NK-92 treated with Interleukin-12 subunit alpha and Interleukin-12 subunit beta, amount 100 ng/mL, for 24 hours (cell line): ENCODE results near the gene TEKT1.
A peak's percentile ranks its signal among the peaks of the same experiment; 100 is the strongest.
"Not testable (repeated sequence)": the region's sequence is repeated elsewhere in the genome, so short reads cannot be mapped to it uniquely, and the experiment has no call there.

Source experiments
- DNase-seq: peaks from one replicate; lab custom pipeline; 2025; lab: John Stamatoyannopoulos, UW

The TEKT1 gene

DNA sequence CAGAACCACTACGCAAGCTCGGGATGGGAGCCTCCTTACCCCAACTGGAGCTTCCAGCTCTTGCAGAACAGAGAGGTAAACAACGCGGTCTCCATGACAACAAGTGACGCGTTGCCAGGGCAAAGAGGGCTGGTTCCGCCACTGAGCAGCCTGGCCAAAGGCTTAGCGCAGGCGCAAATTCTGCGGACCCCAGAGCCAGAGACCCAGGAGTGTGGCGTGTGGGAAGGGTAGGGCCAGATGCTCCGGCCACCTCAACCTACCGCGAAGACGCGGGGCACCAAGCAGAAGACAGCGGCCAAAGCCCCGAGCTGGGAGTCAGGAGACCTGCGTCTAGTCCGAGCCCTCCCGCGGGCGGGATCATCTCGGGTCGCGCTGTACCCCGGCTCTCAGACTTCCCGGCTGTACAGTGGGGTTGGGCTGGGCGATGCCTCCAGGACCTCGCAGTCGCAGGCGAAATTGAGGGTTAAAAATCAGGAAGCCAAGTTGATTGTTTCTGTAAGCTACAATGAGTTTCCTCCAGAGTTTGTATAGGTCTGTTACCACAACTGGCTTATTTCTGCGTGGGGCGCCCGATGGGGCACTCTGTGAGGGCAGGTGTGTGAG lies at the start of gene TEKT1:
Gene TEKT1, minus strand, starts transcription at position 69 of the 603 bp plus-strand sequence. CDS start 1,353 bp downstream, outside the sequence.
- DNase-seq: no peak

GRCh38 chr17:6879221-6879975 lies 47.9 kb upstream of the TEKT1 start:
- not testable (repeated sequence) for DNase-seq

GRCh38 chr17:6875276-6875675 lies 43.7 kb upstream of the TEKT1 start:
- DNase-seq: not testable (repeated sequence)

GRCh38 chr17:6872936-6873335 lies 41.4 kb upstream of the TEKT1 start:
- DNase-seq: no peak

DNA sequence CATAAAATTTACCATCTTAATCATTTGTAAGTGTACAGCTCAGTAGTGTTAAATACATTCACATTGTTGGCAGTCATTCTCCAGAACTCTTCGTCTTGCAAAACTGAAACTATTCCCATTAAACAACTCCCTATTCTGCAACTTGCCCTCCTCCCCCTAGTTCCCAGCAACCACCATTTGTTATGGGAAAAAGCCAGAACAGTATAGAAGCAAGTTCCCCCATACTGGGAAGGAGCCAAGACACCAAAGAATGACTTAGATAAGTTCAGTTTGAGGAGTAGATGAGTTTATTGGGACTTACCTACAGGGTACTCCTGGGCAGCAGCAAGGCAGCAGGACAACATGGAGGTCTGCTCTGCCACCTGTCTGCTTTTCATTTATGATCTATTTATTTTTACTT lies 39.3 kb upstream of the TEKT1 start:
- DNase-seq: no peak

DNA sequence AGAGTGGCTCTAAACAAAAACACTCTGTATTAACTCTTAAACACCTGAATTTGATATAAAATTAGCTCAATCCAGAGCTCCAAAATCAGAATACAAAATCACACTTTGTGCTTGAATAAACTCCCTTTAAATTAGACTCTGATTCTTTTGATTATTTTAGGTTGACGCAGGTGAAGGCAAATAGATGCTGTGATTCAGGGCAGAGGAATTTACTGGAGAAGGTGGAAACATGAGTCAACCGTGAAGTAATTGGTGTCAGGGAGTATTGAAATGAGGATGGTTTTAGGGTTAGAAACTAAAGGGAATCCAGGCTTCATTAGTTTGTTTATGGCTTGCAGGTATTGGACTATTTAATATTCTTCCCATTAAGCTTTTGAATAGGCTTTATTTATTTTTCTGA lies 37.1 kb upstream of the TEKT1 start:
- no peak for DNase-seq

- DNase-seq: no peak
These were observed 36.3 kb upstream of the TEKT1 start for GRCh38 chr17:6867849-6868248.

- peak; percentile 2 for DNase-seq
These were observed 31.3 kb upstream of the TEKT1 start for GRCh38 chr17:6862825-6863224.

- no peak for DNase-seq
These were observed 30.6 kb upstream of the TEKT1 start for GRCh38 chr17:6862122-6862521.

GRCh38 chr17:6857904-6858303 lies 26.4 kb upstream of the TEKT1 start:
- DNase-seq: no peak

DNA sequence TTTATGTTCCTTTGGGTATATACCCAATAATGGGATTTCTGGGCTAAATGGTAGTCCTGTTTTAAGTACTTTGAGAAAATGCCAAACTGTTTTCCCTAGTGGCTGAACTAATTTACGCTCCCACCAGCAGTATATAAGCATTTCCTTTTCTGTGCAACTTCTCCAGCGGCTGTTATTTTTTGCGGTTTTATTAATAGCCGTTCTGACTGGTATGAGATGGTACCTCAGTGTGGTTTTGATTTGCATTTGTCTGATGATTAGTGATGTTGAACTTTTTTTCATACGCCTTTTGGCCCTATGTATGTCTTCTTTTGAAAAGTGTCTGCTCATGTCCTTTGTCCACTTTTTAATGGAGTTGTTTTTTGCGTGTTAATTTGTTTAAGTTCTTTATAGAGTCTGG lies 25.8 kb upstream of the TEKT1 start:
- DNase-seq: no peak

GRCh38 chr17:6856051-6856450 lies 24.5 kb upstream of the TEKT1 start:
- DNase-seq: no peak

GRCh38 chr17:6853764-6854442 lies 22.4 kb upstream of the TEKT1 start:
- no peak for DNase-seq

- not testable (repeated sequence) for DNase-seq
These were observed 17.1 kb upstream of the TEKT1 start for GRCh38 chr17:6848545-6849179.

DNA sequence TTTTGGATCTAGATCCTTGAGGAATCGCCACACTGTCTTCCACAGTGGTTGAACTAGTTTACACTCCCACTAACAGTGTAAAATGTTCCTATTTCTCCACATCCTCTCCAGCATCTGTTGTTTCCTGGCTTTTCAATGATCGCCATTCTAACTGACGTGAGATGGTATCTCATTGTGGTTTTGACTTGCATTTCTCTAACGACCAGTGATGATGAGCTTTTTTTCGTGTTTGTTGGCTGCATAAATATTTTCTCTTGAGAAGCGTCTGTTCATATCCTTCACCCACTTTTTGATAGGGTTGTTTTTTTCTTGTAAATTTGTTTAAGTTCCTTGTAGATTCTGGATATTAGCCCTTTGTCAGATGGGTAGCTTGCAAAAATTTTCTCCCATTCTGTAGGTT lies 14.6 kb upstream of the TEKT1 start:
- not testable (repeated sequence) for DNase-seq

- not testable (repeated sequence) for DNase-seq
These were observed 12.9 kb upstream of the TEKT1 start for GRCh38 chr17:6844406-6844805.

GRCh38 chr17:6843241-6843880 lies 11.8 kb upstream of the TEKT1 start:
- DNase-seq: no peak

DNA sequence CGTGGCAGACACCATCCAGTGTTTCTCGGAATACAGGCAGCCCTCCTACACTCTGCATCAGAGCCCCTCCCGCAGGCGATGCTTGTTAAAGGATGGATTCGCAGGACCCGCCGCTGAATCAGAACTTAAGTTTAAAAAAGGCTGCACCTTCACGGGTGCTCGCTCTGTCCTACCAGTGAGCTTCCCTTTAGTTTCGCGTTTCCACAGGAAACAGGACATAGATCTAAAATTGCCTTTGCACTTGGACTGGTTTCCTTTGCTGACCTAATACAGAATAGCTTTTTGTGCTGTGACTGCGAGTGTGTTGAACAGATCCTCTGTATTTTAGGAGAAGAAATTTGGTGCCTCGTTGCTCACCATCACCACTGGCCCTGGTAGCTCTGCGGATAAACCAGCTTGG lies 10.2 kb upstream of the TEKT1 start:
- DNase-seq: not testable (repeated sequence)

- DNase-seq: no peak
These were observed 1.0 kb downstream of the TEKT1 start for GRCh38 chr17:6830383-6830986.

DNA sequence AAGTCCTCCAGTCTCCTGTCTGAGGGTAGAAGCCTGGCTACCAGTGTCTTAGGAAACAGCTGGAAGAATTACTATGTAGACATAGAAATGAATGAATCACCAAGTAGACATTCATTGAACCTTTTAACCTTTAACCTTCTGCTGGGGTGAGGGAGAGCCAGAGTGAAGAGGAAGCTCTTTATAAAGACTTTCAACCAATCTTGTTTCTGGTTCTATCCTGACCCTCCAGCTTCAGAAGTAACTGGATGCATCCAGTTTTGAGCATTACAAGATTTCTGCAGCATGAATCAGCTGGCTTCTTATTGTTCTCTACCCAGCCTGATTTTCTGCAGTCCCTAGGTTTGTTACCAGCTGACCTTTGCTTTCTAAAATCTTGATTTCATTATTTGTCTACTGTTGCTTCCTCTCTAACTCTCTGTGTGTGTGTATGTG lies 8.5 kb downstream of the TEKT1 start:
- no peak for DNase-seq

DNA sequence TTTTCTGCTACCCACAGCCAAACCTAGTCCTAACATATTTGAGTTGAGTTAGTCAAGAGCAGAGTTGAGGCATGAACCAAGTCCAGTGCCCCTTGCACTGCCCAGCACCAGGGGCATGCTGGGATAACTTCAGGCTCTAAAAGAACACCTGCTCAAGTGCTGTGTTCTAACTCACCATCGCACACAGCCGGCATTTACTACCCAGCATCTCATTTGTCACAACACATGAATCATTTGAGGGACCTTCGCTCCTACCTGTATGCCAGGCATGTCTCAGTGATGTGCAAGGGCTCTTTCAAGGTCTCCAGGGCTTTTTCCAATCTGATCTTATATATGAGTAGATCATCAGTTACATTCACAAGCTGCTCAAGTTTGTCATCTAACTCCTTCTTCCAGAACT lies 12.6 kb downstream of the TEKT1 start:
- DNase-seq: no peak

DNA sequence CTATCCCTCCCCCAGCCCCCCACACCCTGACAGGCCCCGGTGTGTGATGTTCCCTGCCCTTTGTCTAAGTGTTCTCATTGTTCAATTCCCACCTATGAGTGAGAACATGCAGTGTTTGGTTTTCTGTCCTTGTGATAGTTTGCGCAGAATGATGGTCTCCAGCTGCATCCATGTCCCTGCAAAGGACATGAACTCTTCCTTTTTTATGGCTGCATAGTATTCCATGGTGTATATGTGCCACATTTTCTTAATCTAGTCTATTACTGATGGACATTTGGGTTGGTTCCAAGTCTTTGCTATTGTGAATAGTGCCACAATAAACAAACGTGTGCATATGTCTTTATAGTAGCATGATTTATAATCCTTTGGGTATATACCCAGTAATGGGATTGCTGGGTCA lies 15.2 kb downstream of the TEKT1 start:
- not testable (repeated sequence) for DNase-seq
